IMR-90 (cell line): ENCODE data around the gene APIP. TPM values are rescaled to one million over a fixed set of nuclear protein-coding genes. Genes with fewer than 3 reads are reported as not detected.

Source experiments
- ATAC-seq: fragments of 200-7000 bp; cut with Tn5 transposase; 2 replicates; pipeline ENCODE4 v1.9.1; 2020; ENCODE audit warnings: low read depth, mild to moderate bottlenecking, moderate library complexity
- BruUV-seq: library from RNA; stranded (reverse); fragments of 400-500 nt; replicated peaks from 2 replicates; lab custom pipeline; 2021; lab: Mats Ljungman, UMichigan
- CTCF ChIA-PET: fragments of 300-600 bp; formaldehyde crosslinking; extraction: SDS; loops from one replicate; lab custom pipeline; 2021; ENCODE audit warnings: antibody characterized with exemption; lab: Yijun Ruan, JAX
- POLR2A ChIA-PET: fragments of 300-600 bp; sonication (Branson Sonifier 250); formaldehyde crosslinking; loops from one replicate; lab custom pipeline; 2022; ENCODE audit warnings: antibody characterized with exemption; ENCODE audit not compliant: unreplicated experiment; lab: Charles Lee
- DNase-seq: peaks from one replicate; pipeline ENCODE4 v3.0.0; 2013
- H2AFZ ChIP-seq: replicated peaks from 2 replicates; pipeline ENCODE3; 2013; ENCODE audit warnings: low read length, mild to moderate bottlenecking; ENCODE audit not compliant: poor library complexity
- H2AK5ac ChIP-seq: 2 replicates; pipeline ENCODE4 v1.6.1; 2013; ENCODE audit warnings: low read depth, low read length, inconsistent platforms
- H2AK9ac ChIP-seq: replicated peaks from 2 replicates; pipeline ENCODE3; 2013; ENCODE audit warnings: mild to moderate bottlenecking, low read depth, low read length, moderate library complexity; ENCODE audit not compliant: poor library complexity
- H2BK120ac ChIP-seq: 2 replicates; pipeline ENCODE4 v1.6.1; 2013; ENCODE audit warnings: low read depth, low read length, inconsistent platforms
- H2BK15ac ChIP-seq: 3 replicates; pipeline ENCODE4 v1.6.1; 2013; ENCODE audit warnings: low read depth, low read length, inconsistent platforms
- H2BK20ac ChIP-seq: 2 replicates; pipeline ENCODE4 v1.6.1; 2013; ENCODE audit warnings: low read depth, mild to moderate bottlenecking, inconsistent platforms, low read length, moderate library complexity
- H2BK5ac ChIP-seq: 2 replicates; pipeline ENCODE4 v1.6.1; 2013; ENCODE audit warnings: mild to moderate bottlenecking, low read depth, low read length, inconsistent platforms; ENCODE audit not compliant: poor library complexity, severe bottlenecking
- H3K14ac ChIP-seq: replicated peaks from 2 replicates; pipeline ENCODE4 v1.6.1; 2013; ENCODE audit warnings: low read depth, low read length, inconsistent platforms
- H3K18ac ChIP-seq: 2 replicates; pipeline ENCODE4 v1.6.1; 2013; ENCODE audit warnings: low read depth, low read length, control low read depth
- H3K23ac ChIP-seq: 2 replicates; pipeline ENCODE4 v1.6.1; 2013; ENCODE audit warnings: low read depth, low read length, inconsistent platforms
- H3K27ac ChIP-seq: 2 replicates; pipeline ENCODE4 v1.5.1; 2013; ENCODE audit warnings: mild to moderate bottlenecking, control low read depth, low read length; ENCODE audit not compliant: insufficient read depth
- H3K27me3 ChIP-seq: 2 replicates; pipeline ENCODE4 v1.6.1; 2013; ENCODE audit warnings: low read length; ENCODE audit not compliant: control insufficient read depth, insufficient read depth
- H3K36me3 ChIP-seq: 2 replicates; pipeline ENCODE4 v1.6.1; 2013; ENCODE audit warnings: low read length, mixed read lengths; ENCODE audit not compliant: control insufficient read depth, insufficient read depth
- H3K4ac ChIP-seq: 2 replicates; pipeline ENCODE4 v1.6.1; 2013; ENCODE audit warnings: low read depth, low read length, inconsistent platforms
- H3K4me1 ChIP-seq: 2 replicates; pipeline ENCODE4 v1.6.1; 2013; ENCODE audit warnings: low read length, mixed read lengths; ENCODE audit not compliant: control insufficient read depth, insufficient read depth
- H3K4me2 ChIP-seq: 2 replicates; pipeline ENCODE4 v1.6.1; 2013; ENCODE audit warnings: low read depth, mild to moderate bottlenecking, control low read depth, low read length, moderate library complexity
- H3K4me3 ChIP-seq: 2 replicates; pipeline ENCODE4 v1.5.1; 2013; ENCODE audit warnings: low read depth, mild to moderate bottlenecking, control low read depth, low read length, moderate library complexity; ENCODE audit not compliant: insufficient read depth
- H3K56ac ChIP-seq: 2 replicates; pipeline ENCODE4 v1.6.1; 2013; ENCODE audit warnings: low read length, inconsistent platforms; ENCODE audit not compliant: insufficient read depth; ENCODE audit errors: extremely low read depth
- H3K79me1 ChIP-seq, 2 experiments: 2 replicates each; pipeline ENCODE4 v1.6.1; 2013; ENCODE audit warnings: low read length in 2 of 2, inconsistent platforms in 1 of 2, low read depth in 1 of 2
- H3K9ac ChIP-seq: 2 replicates; pipeline ENCODE4 v1.6.1; 2013; ENCODE audit warnings: low read depth, low read length, control low read depth
- H3K9me1 ChIP-seq: 2 replicates; pipeline ENCODE4 v1.6.1; 2013; ENCODE audit warnings: low read length, inconsistent platforms; ENCODE audit not compliant: insufficient read depth
- H3K9me3 ChIP-seq: 2 replicates; pipeline ENCODE4 v1.6.1; 2013; ENCODE audit warnings: low read length; ENCODE audit not compliant: control insufficient read depth, insufficient read depth
- H4K20me1 ChIP-seq: 2 replicates; pipeline ENCODE4 v1.6.1; 2013; ENCODE audit warnings: low read length, inconsistent platforms; ENCODE audit not compliant: insufficient read depth
- H4K5ac ChIP-seq: 2 replicates; pipeline ENCODE4 v1.6.1; 2013; ENCODE audit warnings: mild to moderate bottlenecking, low read depth, low read length, control low read depth
- H4K8ac ChIP-seq, 2 experiments: 2 replicates each; pipeline ENCODE4 v1.6.1; 2013; ENCODE audit warnings: low read depth in 2 of 2, low read length in 2 of 2, control low read depth in 1 of 2, inconsistent platforms in 1 of 2
- H4K91ac ChIP-seq: 2 replicates; pipeline ENCODE4 v1.6.1; 2013; ENCODE audit warnings: low read depth, low read length, inconsistent platforms; ENCODE audit not compliant: insufficient read depth
- CEBPB ChIP-seq: IDR thresholded peaks from 2 replicates; pipeline ENCODE4 v1.6.1; 2012; ENCODE audit warnings: low read depth, low read length, improper control_type of control experiment
- CHD1 ChIP-seq: IDR thresholded peaks from 2 replicates; pipeline ENCODE4 v1.6.1; 2012; ENCODE audit warnings: low read depth, low read length, improper control_type of control experiment
- FOS ChIP-seq: fragments of 150-350 bp; IDR thresholded peaks from 2 replicates; pipeline ENCODE4 v1.6.1; 2016; ENCODE audit warnings: low read depth, low read length
- NFE2L2 ChIP-seq: fragments of 150-350 bp; IDR thresholded peaks from 2 replicates; pipeline ENCODE4 v1.6.1; 2016; ENCODE audit warnings: low read depth, mild to moderate bottlenecking, low read length
- RCOR1 ChIP-seq: IDR thresholded peaks from 2 replicates; pipeline ENCODE4 v1.6.1; 2012; ENCODE audit warnings: mild to moderate bottlenecking, low read length, improper control_type of control experiment; ENCODE audit not compliant: insufficient replicate concordance
- RFX5 ChIP-seq: IDR thresholded peaks from 2 replicates; pipeline ENCODE4 v1.8.0; 2012; ENCODE audit warnings: low read depth, mild to moderate bottlenecking, low read length, moderate library complexity
- SMC3 ChIP-seq: fragments of 150-350 bp; IDR thresholded peaks from 2 replicates; pipeline ENCODE4 v1.6.1; 2016; ENCODE audit warnings: low read depth, mild to moderate bottlenecking, antibody characterized with exemption, low read length, moderate library complexity
- WGBS, 2 experiments: methylation state at CpG; one replicate each; pipeline versions ENCODE4 v1.1.5 to v1.1.7; 2013; ENCODE audit warnings: missing lambda C conversion rate in 2 of 2; ENCODE audit not compliant: insufficient read length in 1 of 2; ENCODE audit errors: extremely low coverage in 2 of 2; 5-methylcytosine and 5-hydroxymethylcytosine counted together
- dilution Hi-C: fragments of 300-500 bp; cut with HindIII; formaldehyde crosslinking; loops from one replicate; pipeline ENCODE4 v1.14.3; 2018; ENCODE audit warnings: low sequenced_read_pairs; ENCODE audit not compliant: unreplicated experiment
- in situ Hi-C: fragments of 300-500 bp; cut with MboI; formaldehyde crosslinking; loops from 3 replicates; pipeline ENCODE4 v1.14.3; 2019; ENCODE audit warnings: low sequenced_read_pairs, inconsistent platforms, mixed read lengths
- intact Hi-C: fragments of 100-400 bp; cut with micrococcal nuclease; formaldehyde crosslinking; loops from 2 replicates; pipeline ENCODE4 v1.10.0; 2022
- polyA plus RNA-seq, 3 experiments: library from polyadenylated mRNA; depleted of rRNA; stranded (reverse); fragments of >200 nt; gene quantifications; 2 replicates each; pipeline ENCODE4 v1.2.3, GENCODE V29; 2012; ENCODE audit warnings: low replicate concordance in 1 of 3
- total RNA-seq: library from RNA; depleted of rRNA; stranded (reverse); fragments of >200 nt; gene quantifications from 2 replicates; pipeline ENCODE4 v1.2.3, GENCODE V29; 2012
- TF ChIP-seq, protein P1 (sequence below): fragments of 150-350 bp; IDR thresholded peaks from 2 replicates; pipeline ENCODE4 v1.6.1; 2017; ENCODE audit warnings: mild to moderate bottlenecking, antibody characterized with exemption, low read length, low read depth
- TF ChIP-seq, protein P2 (sequence below): conservative IDR thresholded peaks from 2 replicates; pipeline ENCODE4 v1.5.1; 2012; ENCODE audit warnings: mild to moderate bottlenecking, low read depth, low read length, improper control_type of control experiment
- TF ChIP-seq, protein P3 (sequence below): fragments of 150-350 bp; IDR thresholded peaks from 2 replicates; pipeline ENCODE4 v1.6.1; 2016; ENCODE audit warnings: low read depth, mild to moderate bottlenecking, low read length, moderate library complexity, borderline replicate concordance

The APIP gene
- total and polyA plus RNA-seq, 2 of the 4 experiments (the other 2 are of a cell fraction) = 9.9 to 16.6 TPM

DNA sequence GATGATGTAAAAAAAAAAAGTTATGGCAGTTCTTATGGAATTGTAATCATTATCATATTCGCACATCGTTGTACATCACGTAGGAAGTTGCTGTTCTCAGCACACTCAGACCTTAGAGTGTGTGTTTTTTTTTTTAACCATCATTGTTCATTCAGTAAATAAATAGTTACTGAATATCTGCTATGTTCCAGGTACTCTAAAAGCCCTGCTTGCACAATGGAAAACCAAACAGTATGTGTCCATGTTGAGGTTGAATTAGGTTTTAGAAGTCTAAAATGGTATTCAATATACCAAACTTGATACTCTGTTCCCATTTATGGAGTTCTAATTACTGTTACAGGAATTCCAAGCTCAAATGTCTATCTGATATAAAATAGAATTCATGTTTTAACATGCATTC lies 41.4 kb upstream of the APIP start:
- H2BK20ac ChIP-seq = no peak overlapping the region
- ChIA-PET POLR2A (no interaction called here), CTCF (no interaction called here)
- H4K91ac ChIP-seq = no peak overlapping the region
- in situ Hi-C loops (no loop called here), intact Hi-C loops (no loop called here), dilution Hi-C loops (no loop called here)
- H3K23ac ChIP-seq = no peak overlapping the region
- peaks cover 14 to 17% of the 10 kb centered on the region in 2 experiments; a peak in 3 of 4 replicates for H3K79me1 ChIP-seq
- H3K27ac ChIP-seq = no peak overlapping the region
- H2BK5ac ChIP-seq = no peak overlapping the region
- peaks cover 10% of the 10 kb centered on the region for H3K36me3 ChIP-seq
- no peak overlapping the region for H4K8ac ChIP-seq
- H3K9ac ChIP-seq = no peak overlapping the region
- ATAC-seq (no peak), DNase-seq (no peak)
- H3K4me1 ChIP-seq = no peaks in the 10 kb centered on the region
- no peak overlapping the region for H3K4me2 ChIP-seq
- no peak overlapping the region for H2BK15ac ChIP-seq
- H4K5ac ChIP-seq = no peak overlapping the region
- BruUV-seq = no TSS peak
- H3K27me3 ChIP-seq = no peaks in the 10 kb centered on the region
- H3K18ac ChIP-seq = no peak overlapping the region
- no peak overlapping the region for H3K14ac ChIP-seq
- no peak overlapping the region for H2AK5ac ChIP-seq
- H4K20me1 ChIP-seq = no peaks in the 10 kb centered on the region
- H3K4ac ChIP-seq = no peak overlapping the region
- WGBS, 2 experiments = no CpG with 5 or more reads among the region's 3 CpGs
- H2AK9ac ChIP-seq = no peak overlapping the region
- no peaks in the 10 kb centered on the region for H3K9me3 ChIP-seq
- H2AFZ ChIP-seq = no peak overlapping the region
- no peak overlapping the region for H3K4me3 ChIP-seq
- no peaks in the 10 kb centered on the region for H3K9me1 ChIP-seq
- H3K56ac ChIP-seq = no peak overlapping the region
- TF ChIP-seq FOS = no peak
- TF ChIP-seq, protein P1, sequence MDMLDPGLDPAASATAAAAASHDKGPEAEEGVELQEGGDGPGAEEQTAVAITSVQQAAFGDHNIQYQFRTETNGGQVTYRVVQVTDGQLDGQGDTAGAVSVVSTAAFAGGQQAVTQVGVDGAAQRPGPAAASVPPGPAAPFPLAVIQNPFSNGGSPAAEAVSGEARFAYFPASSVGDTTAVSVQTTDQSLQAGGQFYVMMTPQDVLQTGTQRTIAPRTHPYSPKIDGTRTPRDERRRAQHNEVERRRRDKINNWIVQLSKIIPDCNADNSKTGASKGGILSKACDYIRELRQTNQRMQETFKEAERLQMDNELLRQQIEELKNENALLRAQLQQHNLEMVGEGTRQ = no peak
- TF ChIP-seq CHD1 = no peak
- TF ChIP-seq NFE2L2 = no peak
- no peak for TF ChIP-seq SMC3
- TF ChIP-seq CEBPB = no peak
- no peak for TF ChIP-seq RFX5
- TF ChIP-seq, protein P2, sequence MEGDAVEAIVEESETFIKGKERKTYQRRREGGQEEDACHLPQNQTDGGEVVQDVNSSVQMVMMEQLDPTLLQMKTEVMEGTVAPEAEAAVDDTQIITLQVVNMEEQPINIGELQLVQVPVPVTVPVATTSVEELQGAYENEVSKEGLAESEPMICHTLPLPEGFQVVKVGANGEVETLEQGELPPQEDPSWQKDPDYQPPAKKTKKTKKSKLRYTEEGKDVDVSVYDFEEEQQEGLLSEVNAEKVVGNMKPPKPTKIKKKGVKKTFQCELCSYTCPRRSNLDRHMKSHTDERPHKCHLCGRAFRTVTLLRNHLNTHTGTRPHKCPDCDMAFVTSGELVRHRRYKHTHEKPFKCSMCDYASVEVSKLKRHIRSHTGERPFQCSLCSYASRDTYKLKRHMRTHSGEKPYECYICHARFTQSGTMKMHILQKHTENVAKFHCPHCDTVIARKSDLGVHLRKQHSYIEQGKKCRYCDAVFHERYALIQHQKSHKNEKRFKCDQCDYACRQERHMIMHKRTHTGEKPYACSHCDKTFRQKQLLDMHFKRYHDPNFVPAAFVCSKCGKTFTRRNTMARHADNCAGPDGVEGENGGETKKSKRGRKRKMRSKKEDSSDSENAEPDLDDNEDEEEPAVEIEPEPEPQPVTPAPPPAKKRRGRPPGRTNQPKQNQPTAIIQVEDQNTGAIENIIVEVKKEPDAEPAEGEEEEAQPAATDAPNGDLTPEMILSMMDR = no peak
- TF ChIP-seq RCOR1 = no peak
- TF ChIP-seq, protein P3, sequence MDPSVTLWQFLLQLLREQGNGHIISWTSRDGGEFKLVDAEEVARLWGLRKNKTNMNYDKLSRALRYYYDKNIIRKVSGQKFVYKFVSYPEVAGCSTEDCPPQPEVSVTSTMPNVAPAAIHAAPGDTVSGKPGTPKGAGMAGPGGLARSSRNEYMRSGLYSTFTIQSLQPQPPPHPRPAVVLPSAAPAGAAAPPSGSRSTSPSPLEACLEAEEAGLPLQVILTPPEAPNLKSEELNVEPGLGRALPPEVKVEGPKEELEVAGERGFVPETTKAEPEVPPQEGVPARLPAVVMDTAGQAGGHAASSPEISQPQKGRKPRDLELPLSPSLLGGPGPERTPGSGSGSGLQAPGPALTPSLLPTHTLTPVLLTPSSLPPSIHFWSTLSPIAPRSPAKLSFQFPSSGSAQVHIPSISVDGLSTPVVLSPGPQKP = no peak
- H2BK120ac ChIP-seq = no peak overlapping the region
